GM20431 (cell line): ENCODE results near the gene DENND2A.
"Not testable (repeated sequence)": the region's sequence is repeated elsewhere in the genome, so short reads cannot be mapped to it uniquely, and the experiment has no call there.

Source experiments
- in situ Hi-C: fragments of 300-500 bp; cut with MseI, MboI; formaldehyde crosslinking; loops from one replicate; pipeline ENCODE4 v1.15.0; 2020; ENCODE audit warnings: low sequenced_read_pairs; ENCODE audit not compliant: unreplicated experiment

The DENND2A gene

GRCh38 chr7:140624392-140625191, 16.0 kb downstream of the DENND2A start:
- in situ Hi-C loops, result no loop called here

GRCh38 chr7:140623980-140624379, 16.6 kb downstream of the DENND2A start:
- in situ Hi-C loops, result no loop called here

GRCh38 chr7:140621401-140622021, 19.1 kb downstream of the DENND2A start:
- in situ Hi-C loops, result no loop called here

- in situ Hi-C loops, result not testable (repeated sequence)
Observed at GRCh38 chr7:140619915-140620510, 20.6 kb downstream of the DENND2A start.

- in situ Hi-C loops, result no loop called here
Observed at GRCh38 chr7:140619176-140619575, 21.4 kb downstream of the DENND2A start.

- in situ Hi-C loops, result no loop called here
Observed at GRCh38 chr7:140618306-140618705, 22.3 kb downstream of the DENND2A start.

GRCh38 chr7:140617081-140617480, 23.5 kb downstream of the DENND2A start:
- in situ Hi-C loops, result no loop called here

GRCh38 chr7:140616328-140616727, 24.3 kb downstream of the DENND2A start:
- in situ Hi-C loops, result no loop called here

- in situ Hi-C loops, result no loop called here
Observed at GRCh38 chr7:140611641-140612040, 29.0 kb downstream of the DENND2A start.

- in situ Hi-C loops, result no loop called here
Observed at GRCh38 chr7:140610204-140611165, 30.1 kb downstream of the DENND2A start.

GRCh38 chr7:140609646-140610045, 31.0 kb downstream of the DENND2A start:
- in situ Hi-C loops, result no loop called here

- in situ Hi-C loops, result no loop called here
Observed at GRCh38 chr7:140607441-140607989, 33.1 kb downstream of the DENND2A start.

GRCh38 chr7:140605337-140605736, 35.3 kb downstream of the DENND2A start:
- in situ Hi-C loops, result no loop called here

GRCh38 chr7:140604760-140605159, 35.9 kb downstream of the DENND2A start:
- in situ Hi-C loops, result no loop called here

GRCh38 chr7:140604076-140604475, 36.5 kb downstream of the DENND2A start:
- in situ Hi-C loops, result no loop called here

- in situ Hi-C loops, result no loop called here
Observed at GRCh38 chr7:140601566-140602174, 38.9 kb downstream of the DENND2A start.

- in situ Hi-C loops, result no loop called here
Observed at GRCh38 chr7:140600341-140600740, 40.3 kb downstream of the DENND2A start.

GRCh38 chr7:140597428-140597949, 43.1 kb downstream of the DENND2A start:
- in situ Hi-C loops, result no loop called here
